A673 (cell line): Measurements from ENCODE around the gene DNAJC27.

Source experiments
- EZH2 ChIP-seq: fragments of 200-600 bp; sonication (generic); IDR thresholded peaks from 2 replicates; pipeline ENCODE4 v1.6.1; 2017; ENCODE audit warnings: borderline replicate concordance, low read depth, mild to moderate bottlenecking, mixed read lengths, antibody characterized with exemption, low read length; ENCODE audit not compliant: poor library complexity, severe bottlenecking
- TF ChIP-seq, protein P1 (sequence below): fragments of 300-800, 200-600 bp; sonication (generic); conservative IDR thresholded peaks from 2 replicates; pipeline ENCODE4 v1.5.1; 2017; ENCODE audit warnings: low read depth, mild to moderate bottlenecking, antibody characterized with exemption, low read length, moderate library complexity, mixed read lengths

DNA sequence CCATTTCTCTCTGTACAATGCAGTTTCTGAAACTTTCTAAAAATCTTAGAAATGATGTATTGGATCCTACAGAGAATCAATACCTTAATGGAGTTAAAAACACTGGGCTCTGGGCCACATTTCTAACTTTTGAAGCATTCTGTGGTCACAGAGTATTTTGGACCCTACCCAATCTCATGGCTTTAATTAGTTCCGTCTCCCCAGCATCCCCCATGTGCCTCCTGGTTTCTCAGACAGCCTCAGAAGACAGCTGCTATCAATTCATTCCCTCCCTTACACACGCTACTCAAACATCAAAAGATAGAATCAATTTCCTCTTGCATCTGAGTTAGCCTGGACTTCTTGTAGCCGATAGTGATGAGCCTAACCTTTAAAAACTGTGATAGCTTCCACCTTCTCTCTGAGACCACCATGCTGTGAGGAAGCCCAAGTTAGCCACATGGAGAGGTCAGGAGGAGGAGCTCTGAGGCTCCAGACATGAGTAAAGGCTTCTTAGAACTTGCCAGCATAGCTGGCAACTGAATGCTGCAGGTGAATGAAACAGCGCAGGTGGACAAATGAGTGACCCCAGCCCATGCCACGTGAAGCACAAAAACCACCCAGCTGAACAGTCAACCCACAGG is 62.1 kb downstream of the DNAJC27 start:
- TF ChIP-seq, protein P1, sequence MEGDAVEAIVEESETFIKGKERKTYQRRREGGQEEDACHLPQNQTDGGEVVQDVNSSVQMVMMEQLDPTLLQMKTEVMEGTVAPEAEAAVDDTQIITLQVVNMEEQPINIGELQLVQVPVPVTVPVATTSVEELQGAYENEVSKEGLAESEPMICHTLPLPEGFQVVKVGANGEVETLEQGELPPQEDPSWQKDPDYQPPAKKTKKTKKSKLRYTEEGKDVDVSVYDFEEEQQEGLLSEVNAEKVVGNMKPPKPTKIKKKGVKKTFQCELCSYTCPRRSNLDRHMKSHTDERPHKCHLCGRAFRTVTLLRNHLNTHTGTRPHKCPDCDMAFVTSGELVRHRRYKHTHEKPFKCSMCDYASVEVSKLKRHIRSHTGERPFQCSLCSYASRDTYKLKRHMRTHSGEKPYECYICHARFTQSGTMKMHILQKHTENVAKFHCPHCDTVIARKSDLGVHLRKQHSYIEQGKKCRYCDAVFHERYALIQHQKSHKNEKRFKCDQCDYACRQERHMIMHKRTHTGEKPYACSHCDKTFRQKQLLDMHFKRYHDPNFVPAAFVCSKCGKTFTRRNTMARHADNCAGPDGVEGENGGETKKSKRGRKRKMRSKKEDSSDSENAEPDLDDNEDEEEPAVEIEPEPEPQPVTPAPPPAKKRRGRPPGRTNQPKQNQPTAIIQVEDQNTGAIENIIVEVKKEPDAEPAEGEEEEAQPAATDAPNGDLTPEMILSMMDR: no peak
- no peak for TF ChIP-seq EZH2
